Neutrophil (primary cell): ENCODE measurements around the gene TREML2.
A peak's percentile ranks its signal among the peaks of the same experiment; 100 is the strongest.

Experiments
- H3K27ac ChIP-seq: fragments of 200-600 bp; sonication (generic); 2 replicates; pipeline ENCODE4 v1.5.1; 2016; ENCODE audit warnings: mild to moderate bottlenecking, moderate library complexity
- H3K27me3 ChIP-seq: fragments of 200-600 bp; sonication (generic); 2 replicates; pipeline ENCODE4 v1.6.0; 2016; ENCODE audit warnings: mild to moderate bottlenecking
- H3K36me3 ChIP-seq: fragments of 200-600 bp; sonication (generic); 2 replicates; pipeline ENCODE4 v1.5.1; 2017
- H3K4me1 ChIP-seq, 2 experiments: fragments of 200-600 bp in 1 of 2; sonication (generic) in 1 of 2; 1 replicate in 1 of 2; 2 replicates in 1 of 2; pipeline versions ENCODE4 v1.5.1 to v1.6.1; 2013 to 2016; ENCODE audit warnings: low read depth in 1 of 2, low read length in 1 of 2, mild to moderate bottlenecking in 1 of 2, moderate library complexity in 1 of 2; ENCODE audit not compliant: control insufficient read depth in 1 of 2, insufficient read depth in 1 of 2
- H3K4me3 ChIP-seq, 2 experiments: fragments of 200-600 bp in 1 of 2; sonication (generic) in 1 of 2; 1 replicate in 1 of 2; 2 replicates in 1 of 2; pipeline ENCODE4 v1.5.1; 2013 to 2016; ENCODE audit warnings: low read depth in 1 of 2, low read length in 1 of 2, mild to moderate bottlenecking in 1 of 2, moderate library complexity in 1 of 2
- H3K9me3 ChIP-seq: fragments of 200-600 bp; sonication (generic); 2 replicates; pipeline ENCODE4 v1.5.1; 2016
- CTCF ChIP-seq: fragments of 200-600 bp; sonication (generic); IDR thresholded peaks from 2 replicates; pipeline ENCODE4 v1.5.1; 2016; ENCODE audit warnings: antibody characterized with exemption

Gene TREML2

GRCh38 chr6:41237128-41237527 lies 36.2 kb upstream of the TREML2 start:
- Histone ChIP-seq H3K9me3 (no peaks in the 10 kb centered on the region), H3K27ac (no peak overlapping the region), H3K27me3 (peaks cover 26% of the 10 kb centered on the region), H3K36me3 (no peaks in the 10 kb centered on the region), H3K4me1 (no peaks in the 10 kb centered on the region), H3K4me3 (no peak overlapping the region)
- TF ChIP-seq CTCF: no peak

- TF ChIP-seq CTCF: no peak
- H3K4me3 ChIP-seq: no peak overlapping the region
- H3K27me3 ChIP-seq: peaks cover 26% of the 10 kb centered on the region
- H3K9me3 ChIP-seq: no peaks in the 10 kb centered on the region
- peak overlapping the region; percentile 15 for H3K27ac ChIP-seq
- H3K4me1 ChIP-seq: no peaks in the 10 kb centered on the region
- H3K36me3 ChIP-seq: no peaks in the 10 kb centered on the region
Observed at GRCh38 chr6:41236276-41236675, 35.3 kb upstream of the TREML2 start.

GRCh38 chr6:41232667-41233066 lies 31.7 kb upstream of the TREML2 start:
- H3K9me3 ChIP-seq: no peaks in the 10 kb centered on the region
- no peak overlapping the region for H3K4me3 ChIP-seq
- H3K27ac ChIP-seq: no peak overlapping the region
- peaks cover 22 to 24% of the 10 kb centered on the region in 2 experiments for H3K4me1 ChIP-seq
- TF ChIP-seq CTCF: no peak
- no peaks in the 10 kb centered on the region for H3K36me3 ChIP-seq
- H3K27me3 ChIP-seq: no peaks in the 10 kb centered on the region

GRCh38 chr6:41231246-41231645 lies 30.3 kb upstream of the TREML2 start:
- H3K36me3 ChIP-seq: no peaks in the 10 kb centered on the region
- H3K27me3 ChIP-seq: no peaks in the 10 kb centered on the region
- H3K27ac ChIP-seq: no peak overlapping the region
- H3K4me1 ChIP-seq: peaks cover 28 to 30% of the 10 kb centered on the region in 2 experiments
- H3K4me3 ChIP-seq: no peak overlapping the region
- H3K9me3 ChIP-seq: no peaks in the 10 kb centered on the region
- TF ChIP-seq CTCF: no peak

- no peaks in the 10 kb centered on the region for H3K9me3 ChIP-seq
- no peaks in the 10 kb centered on the region for H3K27me3 ChIP-seq
- no peak for TF ChIP-seq CTCF
- peaks cover 33% of the 10 kb centered on the region in 2 experiments for H3K4me1 ChIP-seq
- no peaks in the 10 kb centered on the region for H3K36me3 ChIP-seq
- peak overlapping the region in 1 of 2 experiments; percentile 70 for H3K4me3 ChIP-seq
- H3K27ac ChIP-seq: peak overlapping the region; percentile 90
Observed at GRCh38 chr6:41229721-41230120, 28.8 kb upstream of the TREML2 start.

- Histone ChIP-seq H3K27ac (peak overlapping the region; percentile 90), H3K36me3 (no peaks in the 10 kb centered on the region), H3K27me3 (no peaks in the 10 kb centered on the region), H3K9me3 (no peaks in the 10 kb centered on the region), H3K4me3 (peak overlapping the region; percentile 57 to 70), H3K4me1 (peaks cover 33 to 35% of the 10 kb centered on the region in 2 experiments)
- TF ChIP-seq CTCF: peak; percentile 81
Observed at GRCh38 chr6:41228616-41229015, 27.7 kb upstream of the TREML2 start.
